Neural cell (in vitro differentiated cells): Measurements from ENCODE around the gene MCM9.

Experiments
- CTCF ChIP-seq: fragments of 450-650 bp; IDR thresholded peaks from 2 replicates; pipeline ENCODE4 v1.5.1; 2014; ENCODE audit warnings: antibody characterized with exemption, mild to moderate bottlenecking, moderate library complexity; ENCODE audit not compliant: poor library complexity, severe bottlenecking
- EP300 ChIP-seq: fragments of 450-650 bp; conservative IDR thresholded peaks from 2 replicates; pipeline ENCODE4 v1.6.1; 2014; ENCODE audit warnings: antibody characterized with exemption, mild to moderate bottlenecking, moderate library complexity; ENCODE audit not compliant: poor library complexity, severe bottlenecking
- EZH2 ChIP-seq: fragments of 200-600, 300-800 bp; shearing (Covaris generic), sonication (generic); IDR thresholded peaks from 2 replicates; pipeline ENCODE4 v1.6.1; 2014; ENCODE audit warnings: antibody characterized with exemption, low read length, borderline replicate concordance, mild to moderate bottlenecking; ENCODE audit not compliant: insufficient read depth, poor library complexity, severe bottlenecking
- POLR2AphosphoS5 ChIP-seq: IDR thresholded peaks from 2 replicates; pipeline ENCODE4 v1.6.1; 2012
- RAD21 ChIP-seq: fragments of 450-650 bp; conservative IDR thresholded peaks from 2 replicates; pipeline ENCODE4 v1.6.1; 2014; ENCODE audit warnings: antibody characterized with exemption, mild to moderate bottlenecking, moderate library complexity
- REST ChIP-seq: IDR thresholded peaks from 2 replicates; pipeline ENCODE4 v1.6.1; 2012; ENCODE audit warnings: borderline replicate concordance
- TAF1 ChIP-seq: IDR thresholded peaks from 2 replicates; pipeline ENCODE4 v1.6.1; 2012; ENCODE audit warnings: low read depth

- TF ChIP-seq EZH2 (no peak), CTCF (no peak), TAF1 (no peak), POLR2AphosphoS5 (no peak), EP300 (no peak), REST (no peak), RAD21 (no peak)
Measured at GRCh38 chr6:118974790-118975189, 39.8 kb upstream of the MCM9 start.
